ENCODE measurements around the gene RAPSN.

- no peak for TF ChIP-seq CTCF (IDR thresholded peaks at IDR 0.05; ENCODE audit: extremely low read depth in 1 of 2, insufficient read depth in 1 of 2, low read depth in 1 of 2, low read length in 2 of 2)
- TF ChIP-seq EZH2 (IDR thresholded peaks at IDR 0.05; ENCODE audit: borderline replicate concordance, low read depth, low read length, severe bottlenecking): no peak
- TF ChIP-seq POLR2A (IDR thresholded peaks at IDR 0.05; ENCODE audit: low read depth, low read length): no peak
- TF ChIP-seq MYC (IDR thresholded peaks at IDR 0.05; ENCODE audit: low read depth, low read length): no peak
- no peak for TF ChIP-seq MAX (IDR thresholded peaks at IDR 0.05; ENCODE audit: insufficient read depth, insufficient read length)
Measured at GRCh38 chr11:47445840-47446239, 3.1 kb downstream of the RAPSN start.

All from endothelial cell of umbilical vein (primary cell).